Measurements from ENCODE around the gene PRKD1.

PRKD1 gene

DNA sequence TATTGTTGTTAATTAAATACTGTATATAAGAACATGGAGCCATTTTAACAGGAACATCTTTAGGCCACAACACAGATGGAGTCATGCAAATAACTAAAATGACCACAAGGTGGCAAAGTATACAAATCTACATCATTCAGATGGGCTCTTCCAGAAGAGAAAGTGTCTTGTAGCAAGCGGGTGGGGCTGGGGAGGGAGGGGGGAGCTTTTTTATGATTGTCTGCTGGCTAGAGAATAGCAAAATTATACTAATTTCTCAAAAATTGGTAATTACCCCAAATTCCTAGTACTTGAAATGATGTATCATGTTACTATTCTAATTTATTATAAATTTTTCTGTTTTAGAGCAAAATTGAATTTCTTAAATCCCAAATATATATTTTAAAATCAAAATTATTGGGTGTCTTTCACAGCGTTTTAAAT is 378.7 kb downstream of the PRKD1 start:
- peak; percentile 42 for TF ChIP-seq CTCF (IDR thresholded peaks at IDR 0.05; ENCODE audit: low read depth, low read length, missing control alignments)
- no peak overlapping the region for H3K4me3 ChIP-seq (ENCODE audit: low read depth, low read length)
- in situ Hi-C loops (cut with HindIII; ENCODE audit: low sequenced_read_pairs) = loop anchor here (25.0 kb wide), 1 partner anchor 663 kb away; no protein-coding TSS in a partner anchor
- DNase-seq (ENCODE audit: low read depth) = peak; percentile 60

DNA sequence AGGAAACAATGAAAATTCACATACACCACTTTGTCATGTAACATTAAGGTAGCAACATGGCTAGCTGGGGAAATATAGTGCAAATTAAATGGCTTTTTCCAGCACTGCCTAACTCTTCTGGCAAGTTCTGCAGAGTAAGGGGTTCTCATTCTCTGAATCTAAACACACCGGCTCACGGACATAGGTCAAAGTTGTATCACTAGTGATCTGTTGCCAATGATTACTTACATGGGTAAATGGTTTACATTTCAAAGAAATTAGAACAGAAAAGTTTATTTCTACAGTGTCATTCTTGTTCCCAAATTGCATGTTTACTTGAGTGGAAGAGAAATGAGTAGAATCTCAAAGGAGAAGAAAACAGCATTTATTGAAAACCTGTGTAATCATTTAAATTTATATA is 381.9 kb downstream of the PRKD1 start:
- TF ChIP-seq CTCF (IDR thresholded peaks at IDR 0.05; ENCODE audit: low read depth, low read length, missing control alignments) = no peak
- no peak overlapping the region for H3K4me3 ChIP-seq (ENCODE audit: low read depth, low read length)
- in situ Hi-C loops (cut with HindIII; ENCODE audit: low sequenced_read_pairs) = loop anchor here (25.0 kb wide), 1 partner anchor 667 kb away; no protein-coding TSS in a partner anchor
- DNase-seq (ENCODE audit: low read depth) = no peak

- DNase-seq (ENCODE audit: low read depth) = peak; percentile 24
- H3K4me3 ChIP-seq (ENCODE audit: low read depth, low read length) = no peak overlapping the region
- in situ Hi-C loops (cut with HindIII; ENCODE audit: low sequenced_read_pairs) = loop anchor here (25.0 kb wide), 1 partner anchor 675 kb away; no protein-coding TSS in a partner anchor
- peak; percentile 36 for TF ChIP-seq CTCF (IDR thresholded peaks at IDR 0.05; ENCODE audit: low read depth, low read length, missing control alignments)
These were observed 390.6 kb downstream of the PRKD1 start for GRCh38 chr14:29536886-29537511.

DNA sequence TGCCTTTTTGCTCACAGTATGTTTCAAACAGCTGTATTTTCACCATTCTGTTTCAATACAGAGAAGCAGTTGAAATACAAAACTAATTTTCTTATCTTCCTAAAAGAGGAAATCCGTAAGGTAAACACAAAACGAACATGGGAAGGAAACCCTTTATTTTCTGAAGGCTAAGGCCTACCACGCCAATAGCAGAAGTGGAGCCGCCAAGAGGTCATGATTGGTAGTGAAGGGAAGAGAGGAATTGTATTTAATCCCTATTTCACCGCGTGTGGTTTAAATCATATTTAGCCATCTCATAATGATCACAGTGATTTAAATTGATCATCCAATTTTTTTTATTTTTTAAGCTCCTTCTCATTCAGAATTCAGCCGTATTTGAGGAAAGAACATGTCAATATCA is 398.2 kb downstream of the PRKD1 start:
- in situ Hi-C loops (cut with HindIII; ENCODE audit: low sequenced_read_pairs) = loop anchor here (25.0 kb wide), 1 partner anchor 683 kb away; no protein-coding TSS in a partner anchor
- no peak for DNase-seq (ENCODE audit: low read depth)
- peak; percentile 46 for TF ChIP-seq CTCF (IDR thresholded peaks at IDR 0.05; ENCODE audit: low read depth, low read length, missing control alignments)
- no peak overlapping the region for H3K4me3 ChIP-seq (ENCODE audit: low read depth, low read length)

DNA sequence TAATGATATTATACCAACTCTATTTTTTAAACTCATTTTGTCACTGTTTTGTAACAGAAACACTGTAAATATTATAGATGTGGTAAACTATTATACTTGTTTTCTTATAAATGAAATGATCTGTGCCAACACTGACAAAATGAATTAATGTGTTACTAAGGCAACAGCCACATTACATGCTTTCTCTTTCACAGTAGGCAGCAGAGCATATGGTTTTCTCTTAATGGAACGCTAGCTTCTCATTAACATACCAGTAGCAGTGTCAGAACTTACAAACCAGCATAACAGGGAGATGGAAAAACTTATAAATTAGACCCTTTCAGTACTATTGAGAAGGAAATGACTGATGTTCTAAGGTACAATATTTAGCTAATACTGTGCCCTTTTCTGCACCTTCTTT is 398.8 kb downstream of the PRKD1 start:
- in situ Hi-C loops (cut with HindIII; ENCODE audit: low sequenced_read_pairs) = loop anchor here (25.0 kb wide), 1 partner anchor 683 kb away; no protein-coding TSS in a partner anchor
- DNase-seq (ENCODE audit: low read depth) = peak; percentile 52
- no peak for TF ChIP-seq CTCF (IDR thresholded peaks at IDR 0.05; ENCODE audit: low read depth, low read length, missing control alignments)
- no peak overlapping the region for H3K4me3 ChIP-seq (ENCODE audit: low read depth, low read length)

DNA sequence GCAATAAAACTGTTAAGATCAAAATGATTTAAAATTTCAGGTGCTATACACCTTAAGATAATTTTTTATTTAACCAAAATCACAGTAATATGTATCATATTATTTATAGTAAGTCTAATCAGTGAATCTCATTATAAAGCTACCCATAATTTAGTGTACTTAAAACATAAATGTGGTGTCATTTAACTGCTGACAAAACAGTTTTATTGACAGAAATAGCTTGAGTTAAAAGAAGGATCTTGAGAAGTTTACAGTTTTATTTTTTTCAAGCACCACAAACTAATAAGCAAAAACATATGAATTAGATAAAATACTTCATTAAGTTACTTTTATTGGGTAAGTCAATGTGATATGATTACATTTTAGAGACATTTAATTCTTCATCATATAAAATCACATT is 400.4 kb downstream of the PRKD1 start:
- H3K4me3 ChIP-seq (ENCODE audit: low read depth, low read length) = no peak overlapping the region
- DNase-seq (ENCODE audit: low read depth) = no peak
- in situ Hi-C loops (cut with HindIII; ENCODE audit: low sequenced_read_pairs) = loop anchor here (25.0 kb wide), 1 partner anchor 685 kb away; no protein-coding TSS in a partner anchor
- no peak for TF ChIP-seq CTCF (IDR thresholded peaks at IDR 0.05; ENCODE audit: low read depth, low read length, missing control alignments)
